ENCODE data around the gene SPRED2. TPM values are rescaled to one million over a fixed set of nuclear protein-coding genes. Genes with fewer than 3 reads are reported as not detected.
"Not testable (repeated sequence)": the region's sequence is repeated elsewhere in the genome, so short reads cannot be mapped to it uniquely, and the experiment has no call there.

SPRED2 gene
- total RNA-seq, 1 experiment from 2014 or later = 6.1 TPM

DNA sequence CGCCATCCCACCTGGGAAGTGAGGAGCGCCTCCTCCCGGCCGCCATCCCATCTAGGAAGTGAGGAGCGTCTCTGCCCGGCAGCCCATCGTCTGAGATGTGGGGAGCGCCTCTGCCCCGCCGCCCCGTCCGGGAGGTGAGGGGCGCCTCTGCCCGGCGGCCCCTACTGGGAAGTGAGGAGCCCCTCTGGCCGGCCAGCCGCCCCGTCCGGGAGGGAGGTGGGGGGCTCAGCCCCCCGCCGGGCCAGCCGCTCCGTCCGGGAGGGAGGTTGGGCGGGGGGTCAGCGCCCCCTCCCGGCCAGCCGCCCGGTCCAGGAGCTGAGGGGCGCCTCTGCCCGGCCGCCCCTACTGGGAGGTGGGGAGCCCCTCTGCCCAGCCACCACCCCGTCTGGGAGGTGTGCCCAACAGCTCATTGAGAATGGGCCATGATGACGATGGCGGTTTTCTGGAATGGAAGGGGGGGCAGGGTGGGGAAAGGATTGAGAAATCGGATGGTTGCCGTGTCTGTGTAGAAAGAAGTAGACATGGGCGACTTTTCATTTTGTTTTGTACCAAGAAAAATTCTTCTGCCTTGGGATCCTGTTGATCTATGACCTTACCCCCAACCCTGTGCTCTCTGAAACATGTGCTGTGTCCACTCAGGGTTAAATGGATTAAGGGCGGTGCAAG is 93.4 kb downstream of the SPRED2 start:
- not testable (repeated sequence) for H3K4me3 ChIP-seq; H3K4me1 ChIP-seq (replicated peaks); H3K27me3 ChIP-seq (replicated peaks); H3K9me3 ChIP-seq (replicated peaks); H3K27ac ChIP-seq; DNase-seq (ENCODE audit: low read depth in 1 of 2, low spot score in 2 of 2)
- H3K36me3 ChIP-seq = peaks cover 16% of the 10 kb centered on the region; the same call in 1 of the 2 replicates

DNA sequence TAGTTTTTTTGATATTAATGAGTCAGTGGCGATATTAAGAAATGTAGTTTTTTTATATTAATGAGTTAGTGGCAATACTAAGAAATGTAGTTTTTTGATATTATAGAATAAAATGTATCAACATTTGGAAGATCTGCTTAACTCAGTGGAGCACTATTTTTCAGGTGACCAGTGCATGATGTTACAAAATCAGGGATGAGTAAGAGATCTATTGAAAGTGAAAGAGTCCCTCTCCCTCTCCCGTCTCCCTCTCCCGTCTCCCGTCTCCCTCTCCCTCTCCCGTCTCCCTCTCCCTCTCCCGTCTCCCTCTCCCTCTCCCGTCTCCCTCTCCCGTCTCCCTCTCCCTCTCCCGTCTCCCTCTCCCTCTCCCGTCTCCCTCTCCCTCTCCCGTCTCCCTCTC is 94.5 kb downstream of the SPRED2 start:
- not testable (repeated sequence) for H3K4me3 ChIP-seq; H3K27ac ChIP-seq; DNase-seq (ENCODE audit: low read depth in 1 of 2, low spot score in 2 of 2); H3K4me1 ChIP-seq (replicated peaks); H3K9me3 ChIP-seq (replicated peaks); H3K27me3 ChIP-seq (replicated peaks)
- H3K36me3 ChIP-seq = peaks cover 13% of the 10 kb centered on the region; the same call in 1 of the 2 replicates

DNA sequence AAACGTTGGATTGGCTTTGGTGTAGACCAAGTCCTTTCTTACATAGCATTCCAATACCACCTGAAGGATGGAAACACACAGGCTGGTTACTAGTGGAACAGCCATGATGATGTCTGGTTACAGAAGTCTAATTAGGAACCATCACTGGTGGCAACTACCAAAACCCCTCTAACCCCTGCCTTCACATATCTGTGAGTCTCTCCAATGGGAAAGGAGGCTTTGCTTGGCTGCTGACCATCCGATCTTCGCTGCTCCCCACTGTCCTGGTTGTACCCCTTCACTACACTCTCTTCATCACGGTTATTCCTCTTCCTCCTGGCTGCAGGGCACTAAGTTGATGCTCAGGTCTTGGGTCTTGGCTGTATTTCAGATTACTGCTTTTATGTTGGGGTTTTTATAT is 97.7 kb downstream of the SPRED2 start:
- no peaks in the 10 kb centered on the region for H3K4me1 ChIP-seq (replicated peaks)
- no peak overlapping the region for H3K27ac ChIP-seq
- no peaks in the 10 kb centered on the region for H3K9me3 ChIP-seq (replicated peaks)
- H3K4me3 ChIP-seq = no peak overlapping the region
- DNase-seq (ENCODE audit: low read depth in 1 of 2, low spot score in 2 of 2) = no peak
- H3K27me3 ChIP-seq (replicated peaks) = no peaks in the 10 kb centered on the region
- peaks cover 24% of the 10 kb centered on the region for H3K36me3 ChIP-seq

DNA sequence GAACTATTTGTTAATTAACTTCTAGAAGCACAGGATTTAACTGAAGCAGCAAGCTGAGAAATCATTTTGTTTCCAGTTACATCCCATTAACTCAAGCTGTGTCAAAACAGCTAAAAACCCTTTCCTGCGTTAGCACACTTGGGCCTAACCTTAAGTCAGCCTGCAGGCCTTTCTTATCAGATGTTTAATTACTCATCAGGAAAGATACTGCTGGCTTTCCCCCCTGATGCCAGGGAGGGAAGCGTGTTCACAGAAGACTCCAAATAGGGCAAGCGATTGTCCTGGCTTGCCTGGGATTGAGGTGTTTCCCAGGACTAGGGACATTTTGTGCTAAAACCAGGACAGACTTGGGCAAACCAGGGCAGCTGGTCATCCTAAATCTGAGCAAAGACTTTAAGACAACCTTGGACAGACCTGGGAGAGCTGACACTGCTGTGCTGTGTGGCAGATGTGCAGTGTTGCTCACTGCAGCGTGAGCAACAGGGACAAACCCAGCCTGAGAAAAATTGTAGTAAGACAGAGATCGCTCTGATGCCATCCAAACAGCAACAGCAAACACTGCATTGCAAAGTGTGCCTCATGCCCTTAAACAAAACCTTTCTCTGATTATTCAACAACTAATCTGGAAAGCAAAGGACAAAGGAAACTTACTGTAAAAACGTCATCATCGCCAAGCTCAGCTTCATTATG is 100.9 kb downstream of the SPRED2 start:
- Histone ChIP-seq H3K27me3 (replicated peaks) (no peaks in the 10 kb centered on the region), H3K9me3 (replicated peaks) (no peaks in the 10 kb centered on the region), H3K27ac (no peak overlapping the region), H3K4me3 (no peak overlapping the region), H3K4me1 (replicated peaks) (no peaks in the 10 kb centered on the region), H3K36me3 (peaks cover 37% of the 10 kb centered on the region)
- no peak for DNase-seq (ENCODE audit: low read depth in 1 of 2, low spot score in 2 of 2)

DNA sequence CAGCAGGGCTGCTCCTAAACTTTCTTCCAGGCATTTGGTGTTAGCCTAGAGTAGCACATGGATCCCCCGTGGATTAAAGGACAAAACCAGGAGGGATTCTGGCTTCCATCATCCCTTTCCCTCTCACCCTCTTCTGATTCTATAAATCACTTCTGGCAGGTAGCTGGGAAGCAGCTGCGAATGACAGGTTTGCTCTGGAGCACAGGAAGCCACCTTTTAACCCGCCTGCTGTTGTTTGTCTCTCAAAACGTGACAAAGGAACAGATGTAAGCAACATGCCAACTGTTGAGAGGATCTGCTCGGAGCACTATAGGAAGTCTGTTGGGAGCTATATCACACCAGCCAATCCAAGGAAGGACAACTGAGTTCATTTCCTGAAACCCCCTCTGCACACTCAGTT is 102.9 kb downstream of the SPRED2 start:
- Histone ChIP-seq H3K27ac (no peak overlapping the region), H3K36me3 (peaks cover 33% of the 10 kb centered on the region), H3K27me3 (replicated peaks) (no peaks in the 10 kb centered on the region), H3K9me3 (replicated peaks) (no peaks in the 10 kb centered on the region), H3K4me3 (no peak overlapping the region), H3K4me1 (replicated peaks) (no peaks in the 10 kb centered on the region)
- DNase-seq (ENCODE audit: low read depth in 1 of 2, low spot score in 2 of 2) = no peak

DNA sequence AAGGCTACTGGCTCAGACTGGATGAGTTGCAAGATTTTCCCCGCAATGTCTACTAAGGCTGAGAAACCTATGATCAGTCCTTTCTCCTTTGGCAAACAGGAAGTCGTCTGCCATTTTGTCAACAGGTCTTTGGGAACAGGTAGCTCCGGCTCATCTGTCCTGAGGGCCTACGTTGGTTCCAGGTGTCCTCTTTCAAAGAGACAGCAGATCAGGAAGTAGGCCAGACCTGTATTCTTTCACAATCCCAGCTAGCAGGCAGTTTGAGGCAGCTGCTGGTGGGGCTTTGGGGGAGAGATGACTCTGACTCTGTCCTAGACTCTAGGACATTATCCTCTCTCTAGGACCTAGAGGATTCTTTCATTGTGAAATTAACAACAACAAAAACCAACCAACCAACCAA is 106.1 kb downstream of the SPRED2 start:
- no peak for DNase-seq (ENCODE audit: low read depth in 1 of 2, low spot score in 2 of 2)
- Histone ChIP-seq H3K27me3 (replicated peaks) (no peaks in the 10 kb centered on the region), H3K9me3 (replicated peaks) (no peaks in the 10 kb centered on the region), H3K4me3 (no peak overlapping the region), H3K27ac (no peak overlapping the region), H3K4me1 (replicated peaks) (no peaks in the 10 kb centered on the region; the same call in 1 of the 2 replicates), H3K36me3 (peaks cover 22% of the 10 kb centered on the region)

DNA sequence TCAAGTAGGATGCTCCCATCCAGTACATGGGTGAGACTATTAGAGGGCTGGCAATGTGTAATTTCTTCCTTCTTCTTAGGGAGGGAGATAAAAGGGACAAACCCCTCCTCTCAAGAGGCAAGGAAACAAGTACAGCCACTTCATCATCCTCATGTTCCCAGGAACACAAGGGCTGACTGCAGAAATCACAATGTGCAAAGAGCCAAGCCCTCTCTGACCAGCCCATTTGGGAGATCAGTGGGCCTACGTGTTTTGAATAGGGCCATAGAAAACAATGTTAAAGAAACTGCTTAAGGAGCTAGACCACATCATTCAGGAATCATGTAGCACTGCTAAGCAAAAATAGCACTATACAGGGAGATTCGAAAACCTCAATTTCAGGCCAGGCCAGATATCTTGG is 107.3 kb downstream of the SPRED2 start:
- Histone ChIP-seq H3K4me3 (no peak overlapping the region), H3K4me1 (replicated peaks) (peaks cover 12% of the 10 kb centered on the region), H3K27me3 (replicated peaks) (no peaks in the 10 kb centered on the region), H3K27ac (no peak overlapping the region), H3K36me3 (peaks cover 13% of the 10 kb centered on the region), H3K9me3 (replicated peaks) (no peaks in the 10 kb centered on the region)
- no peak for DNase-seq (ENCODE audit: low read depth in 1 of 2, low spot score in 2 of 2)

DNA sequence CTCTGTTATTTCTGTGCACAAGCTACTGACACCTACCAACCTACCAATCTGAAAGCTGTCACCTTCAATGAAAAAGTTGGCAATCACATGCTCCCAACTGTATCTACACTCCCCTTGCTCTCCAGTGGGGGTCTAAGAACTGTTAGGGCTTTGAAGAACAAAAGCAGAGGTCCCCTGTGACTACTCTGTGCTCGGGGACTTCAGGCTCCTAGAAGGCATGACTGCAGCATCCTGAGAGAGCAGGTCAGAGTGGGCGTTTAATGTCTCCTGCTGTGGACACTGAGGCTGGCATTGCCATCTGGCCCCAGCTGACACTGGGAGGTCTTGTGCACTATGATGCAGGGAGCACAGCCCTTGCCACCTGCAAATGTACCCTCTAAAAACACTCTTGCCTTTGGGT is 111.5 kb downstream of the SPRED2 start:
- no peaks in the 10 kb centered on the region for H3K9me3 ChIP-seq (replicated peaks)
- DNase-seq (ENCODE audit: low read depth in 1 of 2, low spot score in 2 of 2) = no peak
- H3K4me1 ChIP-seq (replicated peaks) = peaks cover 21% of the 10 kb centered on the region
- H3K27me3 ChIP-seq (replicated peaks) = no peaks in the 10 kb centered on the region
- H3K27ac ChIP-seq = peak overlapping the region; percentile 86
- no peak overlapping the region for H3K4me3 ChIP-seq
- peaks cover 13% of the 10 kb centered on the region for H3K36me3 ChIP-seq

DNA sequence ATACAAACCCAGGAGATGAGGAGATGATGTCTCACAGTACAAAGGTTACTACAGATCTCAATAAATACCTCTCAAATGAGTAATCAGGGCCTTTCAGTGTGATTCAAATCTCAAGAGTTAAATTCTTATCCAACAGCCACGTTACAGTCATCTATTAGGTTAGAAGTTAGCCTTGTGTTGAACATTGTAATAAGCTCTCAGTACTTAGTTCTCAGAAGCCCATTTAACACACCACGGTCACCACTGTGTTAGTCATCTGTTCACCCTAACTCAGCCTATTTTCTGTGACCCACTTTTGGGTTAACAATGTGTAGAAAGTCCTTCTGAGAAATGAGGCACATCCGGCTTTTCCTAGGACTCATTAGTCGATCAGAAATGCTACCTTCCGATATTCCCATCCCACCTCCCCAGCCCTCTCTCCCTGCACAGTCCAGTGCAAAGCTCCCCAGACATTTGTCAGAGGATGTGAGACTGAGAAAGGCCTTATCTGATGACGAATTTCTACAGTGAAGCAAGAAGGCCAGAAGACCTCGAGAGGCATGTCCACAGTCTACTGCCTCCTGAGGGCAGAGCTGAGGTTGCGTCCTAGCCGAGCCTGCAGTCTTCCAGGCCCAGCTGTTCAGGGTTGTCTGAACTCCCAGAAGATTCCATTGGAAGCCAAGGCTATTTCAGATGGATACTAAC is 112.2 kb downstream of the SPRED2 start:
- H3K4me1 ChIP-seq (replicated peaks) = peaks cover 21% of the 10 kb centered on the region
- no peaks in the 10 kb centered on the region for H3K27me3 ChIP-seq (replicated peaks)
- DNase-seq (ENCODE audit: low read depth in 1 of 2, low spot score in 2 of 2) = peak; percentile 69 to 83
- peaks cover 16% of the 10 kb centered on the region for H3K36me3 ChIP-seq
- no peaks in the 10 kb centered on the region for H3K9me3 ChIP-seq (replicated peaks)
- H3K27ac ChIP-seq = peak overlapping the region; percentile 86
- no peak overlapping the region for H3K4me3 ChIP-seq

DNA sequence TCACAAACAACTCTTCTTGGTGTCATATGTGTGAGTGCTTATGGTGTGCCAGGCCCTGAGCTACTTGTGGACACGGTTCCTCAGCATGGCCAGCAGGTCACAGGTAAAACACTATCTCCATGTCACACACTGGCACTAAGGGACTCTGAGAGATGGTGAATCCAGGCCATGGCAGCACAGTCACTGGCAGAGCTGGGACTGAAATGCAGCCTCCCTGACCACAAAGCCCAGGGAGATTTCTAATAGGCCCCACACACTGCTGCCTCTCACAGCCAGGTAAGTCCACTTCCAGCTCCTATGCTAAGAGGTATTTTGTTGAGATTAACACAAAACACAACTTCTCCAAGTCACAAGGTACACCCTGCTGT is 112.7 kb downstream of the SPRED2 start:
- DNase-seq (ENCODE audit: low read depth in 1 of 2, low spot score in 2 of 2) = no peak
- Histone ChIP-seq H3K4me1 (replicated peaks) (peaks cover 21% of the 10 kb centered on the region), H3K4me3 (no peak overlapping the region), H3K27me3 (replicated peaks) (no peaks in the 10 kb centered on the region), H3K36me3 (peaks cover 21% of the 10 kb centered on the region), H3K27ac (peak overlapping the region; percentile 86), H3K9me3 (replicated peaks) (no peaks in the 10 kb centered on the region)

DNA sequence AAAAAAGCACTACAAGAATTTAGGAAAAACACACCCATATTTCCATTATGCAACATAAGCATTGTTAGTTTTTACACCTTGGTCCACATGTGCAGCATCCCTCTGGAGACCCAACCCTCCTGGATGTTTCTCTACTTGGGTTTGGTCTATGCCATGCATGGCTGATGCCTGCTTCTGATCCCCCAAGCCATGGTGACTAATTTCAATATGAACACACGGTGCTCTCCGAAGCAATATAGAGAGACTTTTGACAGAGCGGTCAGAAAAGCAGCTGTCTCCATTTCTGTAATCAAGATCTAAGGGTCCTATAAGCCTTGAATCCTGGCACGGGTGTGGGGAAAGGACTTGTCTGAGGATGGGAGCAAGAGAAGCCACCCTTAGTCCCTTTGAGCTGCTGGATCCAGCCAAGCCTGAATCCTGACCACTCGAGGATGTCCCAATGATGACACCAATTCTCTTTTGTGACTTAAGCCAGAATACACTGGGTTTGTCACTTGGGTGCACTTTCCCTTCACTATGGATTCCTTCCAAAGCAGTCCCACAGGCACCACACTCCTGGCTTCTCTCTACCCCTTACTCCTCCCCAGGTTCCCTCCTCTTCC is 113.2 kb downstream of the SPRED2 start:
- peak overlapping the region; percentile 86 for H3K27ac ChIP-seq
- no peaks in the 10 kb centered on the region for H3K9me3 ChIP-seq (replicated peaks)
- H3K4me3 ChIP-seq = no peak overlapping the region
- H3K4me1 ChIP-seq (replicated peaks) = peaks cover 21% of the 10 kb centered on the region
- peak in 1 of 2 experiments; percentile 4 for DNase-seq (ENCODE audit: low read depth in 1 of 2, low spot score in 2 of 2)
- no peaks in the 10 kb centered on the region for H3K27me3 ChIP-seq (replicated peaks)
- H3K36me3 ChIP-seq = peaks cover 26% of the 10 kb centered on the region

DNA sequence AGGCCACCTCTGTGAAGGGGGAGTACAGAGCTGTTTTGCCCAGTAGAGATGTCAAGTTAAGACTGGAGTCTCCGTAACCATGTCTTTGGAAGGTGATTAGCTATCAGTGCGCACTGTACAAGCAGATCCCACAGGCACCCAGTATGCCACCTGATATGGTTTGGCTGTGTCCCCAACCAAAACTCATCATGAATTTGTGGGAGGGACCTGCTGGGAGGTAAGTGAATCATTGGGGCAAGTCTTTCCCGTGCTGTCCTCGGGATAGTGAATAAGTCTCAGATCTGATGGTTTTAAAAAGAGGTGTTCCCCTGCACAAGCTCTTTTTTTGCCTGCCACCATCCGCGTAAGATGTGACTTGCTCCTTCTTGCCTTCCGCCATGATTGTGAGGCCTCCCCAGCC is 114.6 kb downstream of the SPRED2 start:
- no peaks in the 10 kb centered on the region for H3K27me3 ChIP-seq (replicated peaks)
- DNase-seq (ENCODE audit: low read depth in 1 of 2, low spot score in 2 of 2) = no peak
- H3K4me1 ChIP-seq (replicated peaks) = peaks cover 21% of the 10 kb centered on the region
- H3K9me3 ChIP-seq (replicated peaks) = no peaks in the 10 kb centered on the region
- no peak overlapping the region for H3K27ac ChIP-seq
- peaks cover 40% of the 10 kb centered on the region for H3K36me3 ChIP-seq
- H3K4me3 ChIP-seq = no peak overlapping the region

DNA sequence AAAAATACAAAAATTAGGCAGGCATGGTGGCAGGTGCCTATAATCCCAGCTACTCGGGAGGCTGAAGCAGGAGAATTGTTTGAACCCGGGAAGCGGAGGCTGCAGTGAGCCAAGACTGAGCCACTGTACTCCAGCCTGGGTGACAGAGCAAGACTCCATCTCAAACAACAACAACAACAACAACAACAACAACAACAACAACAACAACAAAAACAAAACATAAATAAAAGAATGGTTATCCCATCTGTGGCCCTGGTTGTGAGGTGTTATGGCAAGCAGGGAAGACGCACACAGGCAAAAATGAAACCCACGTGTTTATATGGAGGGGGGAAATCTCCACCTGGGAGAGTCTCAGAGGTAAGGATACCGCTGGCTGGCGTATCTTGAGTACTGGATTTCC is 115.0 kb downstream of the SPRED2 start:
- not testable (repeated sequence) for H3K4me3 ChIP-seq; H3K27me3 ChIP-seq (replicated peaks); H3K27ac ChIP-seq; DNase-seq (ENCODE audit: low read depth in 1 of 2, low spot score in 2 of 2); H3K9me3 ChIP-seq (replicated peaks)
- Histone ChIP-seq H3K4me1 (replicated peaks) (peaks cover 21% of the 10 kb centered on the region), H3K36me3 (peaks cover 44% of the 10 kb centered on the region)

DNA sequence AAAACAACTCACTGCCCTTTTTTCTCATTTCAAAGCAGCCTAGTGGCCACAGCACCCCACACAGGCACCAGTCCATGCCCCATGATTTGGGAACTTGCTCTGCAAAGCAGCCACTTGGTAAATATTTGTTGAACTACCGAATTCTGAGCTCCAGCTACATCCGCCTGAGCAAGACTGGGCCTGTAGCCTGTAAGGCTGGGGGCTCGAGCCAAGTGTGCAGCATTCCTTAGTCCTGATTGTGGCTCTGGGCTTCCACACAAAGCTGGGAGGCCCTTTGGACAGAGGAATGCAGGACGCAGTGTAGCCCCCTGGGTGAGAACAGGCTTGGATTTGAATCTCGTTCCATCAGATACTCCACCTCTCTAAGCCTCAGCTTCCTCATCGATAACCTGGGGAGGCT is 116.3 kb downstream of the SPRED2 start:
- Histone ChIP-seq H3K27me3 (replicated peaks) (no peaks in the 10 kb centered on the region), H3K4me3 (no peak overlapping the region), H3K4me1 (replicated peaks) (peaks cover 19% of the 10 kb centered on the region), H3K9me3 (replicated peaks) (no peaks in the 10 kb centered on the region), H3K27ac (no peak overlapping the region), H3K36me3 (peaks cover 57% of the 10 kb centered on the region)
- no peak for DNase-seq (ENCODE audit: low read depth in 1 of 2, low spot score in 2 of 2)
